IPS-18c (cell line): Measurements from ENCODE around the gene DCTD.
"Not testable (repeated sequence)": the region's sequence is repeated elsewhere in the genome, so short reads cannot be mapped to it uniquely, and the experiment has no call there.

Experiments used
- H3K4me3 ChIP-seq: 2 replicates; pipeline ENCODE4 v1.7.0; 2013; ENCODE audit warnings: low read depth, mild to moderate bottlenecking, low read length, moderate library complexity; ENCODE audit not compliant: insufficient read depth
- H3K9me3 ChIP-seq: one replicate; pipeline ENCODE4 v1.6.1; 2013; ENCODE audit warnings: mild to moderate bottlenecking, low read length, moderate library complexity; ENCODE audit not compliant: control insufficient read depth, insufficient read depth

Gene DCTD

DNA sequence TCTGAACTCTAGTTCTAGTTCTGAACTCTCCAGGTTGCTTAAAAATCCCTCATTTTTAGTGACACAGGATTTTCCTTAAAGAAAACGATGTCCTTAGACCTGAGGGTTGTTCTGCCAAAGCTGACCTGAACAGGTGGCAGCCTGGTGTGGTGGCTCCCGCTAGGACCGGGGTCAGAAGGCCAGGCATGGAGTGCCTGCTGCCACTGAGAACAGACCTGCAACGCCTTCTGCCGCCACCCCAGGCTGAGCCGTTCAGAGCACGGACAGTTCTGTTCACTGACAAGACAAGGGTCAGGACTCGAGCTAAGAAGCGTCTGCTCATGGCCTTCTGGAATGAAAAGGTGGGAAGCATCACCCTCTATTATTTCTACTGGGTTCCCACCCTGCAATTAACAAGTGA is 15.8 kb downstream of the DCTD start:
- H3K9me3 ChIP-seq: no peaks in the 10 kb centered on the region
- H3K4me3 ChIP-seq: no peak overlapping the region

DNA sequence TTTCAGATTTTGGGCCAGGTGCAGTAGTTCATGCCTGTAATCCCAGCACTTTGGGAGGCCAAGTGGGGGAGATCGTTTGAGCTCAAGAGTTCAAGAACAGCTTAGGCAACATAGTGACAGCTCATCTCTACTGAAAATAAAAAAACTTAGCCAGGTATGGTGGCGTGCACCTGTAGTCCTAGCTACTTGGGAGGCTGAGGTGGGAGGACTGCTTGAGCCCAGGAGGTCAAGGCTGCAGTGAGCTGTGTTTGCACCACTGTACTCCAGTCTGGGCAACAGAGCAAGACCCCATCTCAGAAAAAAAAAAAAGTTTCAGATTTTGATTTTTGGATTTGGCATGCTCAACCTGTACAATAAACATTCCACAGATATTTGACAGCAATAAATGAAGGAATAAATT is 17.2 kb downstream of the DCTD start:
- H3K9me3 ChIP-seq, H3K4me3 ChIP-seq: not testable (repeated sequence)

GRCh38 chr4:182898479-182898799 is 18.7 kb downstream of the DCTD start:
- Histone ChIP-seq H3K9me3 (no peaks in the 10 kb centered on the region), H3K4me3 (no peak overlapping the region)

- Histone ChIP-seq H3K4me3 (no peak overlapping the region), H3K9me3 (no peaks in the 10 kb centered on the region)
These were observed 19.3 kb downstream of the DCTD start for GRCh38 chr4:182897601-182898478.

DNA sequence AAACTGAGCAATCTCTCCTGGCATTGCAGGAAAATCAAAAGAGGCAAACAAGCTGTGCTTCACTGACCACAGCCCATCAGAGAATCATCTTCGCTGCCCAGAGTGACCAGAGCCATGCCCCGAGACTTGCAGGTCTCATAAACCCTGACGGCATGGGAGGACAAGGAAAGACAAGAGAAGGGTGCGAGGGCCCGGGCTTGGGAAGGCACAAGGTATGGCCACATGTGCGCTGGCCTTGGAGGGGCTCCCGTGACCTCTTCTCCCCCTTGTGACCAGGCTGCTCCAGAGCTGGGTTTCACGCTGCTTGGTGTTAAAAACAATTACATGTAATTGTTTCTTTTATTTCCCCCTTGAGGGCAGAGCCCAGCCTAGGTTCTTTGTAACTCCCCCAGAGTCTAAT is 20.8 kb downstream of the DCTD start:
- H3K9me3 ChIP-seq: no peaks in the 10 kb centered on the region
- no peak overlapping the region for H3K4me3 ChIP-seq

- H3K4me3 ChIP-seq: no peak overlapping the region
- no peaks in the 10 kb centered on the region for H3K9me3 ChIP-seq
These were observed 21.3 kb downstream of the DCTD start for GRCh38 chr4:182895791-182896292.

DNA sequence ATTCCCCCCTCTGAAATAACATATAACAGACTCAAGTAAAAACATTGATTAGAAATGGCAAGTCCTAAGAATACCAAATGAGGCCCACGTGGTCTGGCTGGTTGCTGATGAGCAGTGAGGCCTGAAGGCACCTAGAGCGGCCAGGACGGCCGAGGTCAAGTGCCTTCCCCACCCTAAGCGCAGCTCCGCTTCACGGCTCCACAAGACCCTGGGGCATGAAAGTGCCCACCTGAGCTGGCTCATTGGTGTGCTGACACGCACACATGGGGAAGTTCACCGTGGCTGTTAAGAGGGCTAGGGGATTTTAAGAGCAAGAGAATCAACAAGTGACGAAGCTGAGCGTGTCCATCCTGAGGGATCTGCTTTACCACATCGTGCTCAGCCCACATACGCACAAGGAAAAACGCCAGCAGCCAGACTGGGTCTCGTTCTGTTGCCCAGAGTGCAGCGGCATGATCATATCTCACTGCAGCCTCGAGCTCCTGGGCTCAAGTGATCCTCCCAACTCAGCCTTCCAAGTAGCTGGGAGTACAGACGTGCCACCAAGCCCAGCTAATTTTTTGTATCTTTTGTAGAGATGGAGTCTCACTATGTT is 22.4 kb downstream of the DCTD start:
- no peak overlapping the region for H3K4me3 ChIP-seq
- H3K9me3 ChIP-seq: no peaks in the 10 kb centered on the region

- no peak overlapping the region for H3K4me3 ChIP-seq
- no peaks in the 10 kb centered on the region for H3K9me3 ChIP-seq
These were observed 23.6 kb downstream of the DCTD start for GRCh38 chr4:182893474-182894080.

DNA sequence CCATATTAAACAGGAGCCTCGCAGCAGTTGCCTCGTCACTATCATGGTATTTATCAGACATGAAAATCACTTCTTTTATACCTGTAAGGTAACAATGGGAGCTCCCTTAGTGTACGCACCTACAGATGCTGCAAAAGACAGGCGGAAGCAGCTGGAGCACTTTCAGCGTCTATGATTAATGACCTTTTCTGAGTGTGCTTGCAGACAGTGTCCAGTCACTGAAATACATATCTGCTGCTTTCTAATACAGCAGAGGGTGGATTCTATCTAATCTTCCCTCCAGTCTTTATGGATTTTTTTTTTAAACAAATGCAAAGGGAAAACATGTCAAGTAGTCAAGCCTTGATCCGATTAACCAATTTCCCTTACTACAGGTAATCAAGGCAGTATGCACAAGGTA is 24.1 kb downstream of the DCTD start:
- no peaks in the 10 kb centered on the region for H3K9me3 ChIP-seq
- H3K4me3 ChIP-seq: no peak overlapping the region

DNA sequence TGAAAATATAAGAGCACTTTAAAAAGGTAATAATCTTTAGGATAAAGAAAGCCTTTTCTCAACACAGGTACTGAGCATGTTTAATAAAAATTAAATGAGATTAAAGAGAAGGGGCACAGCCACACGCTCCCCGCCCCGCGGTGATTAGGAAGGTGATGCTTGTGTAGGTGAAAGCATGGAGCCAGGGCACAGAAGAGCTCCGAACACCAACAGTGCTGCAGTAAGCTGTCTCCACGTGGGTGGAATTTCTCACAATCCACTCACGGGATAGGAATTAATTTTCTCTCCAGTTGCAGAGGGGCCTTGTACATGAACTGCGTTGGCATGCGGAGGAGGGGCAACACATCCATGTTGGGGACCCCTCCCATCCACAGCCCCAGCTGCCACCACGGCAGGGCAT is 27.0 kb downstream of the DCTD start:
- Histone ChIP-seq H3K9me3 (no peaks in the 10 kb centered on the region), H3K4me3 (no peak overlapping the region)

GRCh38 chr4:182888891-182889290 is 28.3 kb downstream of the DCTD start:
- Histone ChIP-seq H3K4me3 (no peak overlapping the region), H3K9me3 (no peaks in the 10 kb centered on the region)

DNA sequence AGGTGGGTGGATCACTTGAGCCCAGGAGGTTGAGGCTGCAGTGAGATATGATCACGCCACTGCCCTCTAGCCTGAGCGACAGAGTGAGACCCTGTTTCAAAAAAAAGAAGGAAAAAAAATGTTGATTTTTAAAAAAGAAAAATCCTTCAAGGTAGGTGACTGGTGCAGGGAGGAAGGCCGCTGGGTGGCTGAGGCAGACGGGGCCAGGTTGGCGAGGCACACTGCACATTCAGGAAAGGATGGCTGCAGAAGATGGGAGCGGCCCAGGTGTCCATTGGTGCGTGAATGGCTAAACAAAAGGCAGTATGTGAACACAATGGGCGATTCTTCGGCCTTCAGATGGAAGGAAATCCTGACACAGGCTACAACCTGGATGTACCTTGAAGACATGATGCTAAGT is 30.4 kb downstream of the DCTD start:
- no peaks in the 10 kb centered on the region for H3K9me3 ChIP-seq

DNA sequence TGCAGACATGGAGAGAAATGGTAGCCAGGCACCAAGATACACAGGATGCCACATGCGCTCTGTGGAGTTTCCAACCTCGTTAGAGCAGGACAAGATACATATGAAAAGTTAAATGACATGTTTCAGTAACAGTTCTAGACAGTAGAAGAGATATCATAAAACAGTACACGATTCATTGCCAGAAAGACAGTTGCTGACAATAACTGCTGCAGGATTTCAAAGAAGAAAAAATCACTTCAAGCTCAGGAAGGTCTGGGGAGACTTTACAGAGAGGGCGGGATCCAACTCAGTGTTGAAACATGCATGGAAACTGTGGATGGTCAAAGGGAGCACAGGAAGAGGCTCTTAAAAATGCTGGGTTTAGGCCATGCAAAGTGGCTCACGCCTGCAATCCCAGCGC is 31.0 kb downstream of the DCTD start:
- Histone ChIP-seq H3K9me3 (no peaks in the 10 kb centered on the region), H3K4me3 (no peak overlapping the region)

More for the DNA sequence above, 30.4 kb downstream of the DCTD start:
- H3K4me3 ChIP-seq: no peak overlapping the region

GRCh38 chr4:182885738-182886077 is 31.5 kb downstream of the DCTD start:
- Histone ChIP-seq H3K9me3 (no peaks in the 10 kb centered on the region), H3K4me3 (no peak overlapping the region)

DNA sequence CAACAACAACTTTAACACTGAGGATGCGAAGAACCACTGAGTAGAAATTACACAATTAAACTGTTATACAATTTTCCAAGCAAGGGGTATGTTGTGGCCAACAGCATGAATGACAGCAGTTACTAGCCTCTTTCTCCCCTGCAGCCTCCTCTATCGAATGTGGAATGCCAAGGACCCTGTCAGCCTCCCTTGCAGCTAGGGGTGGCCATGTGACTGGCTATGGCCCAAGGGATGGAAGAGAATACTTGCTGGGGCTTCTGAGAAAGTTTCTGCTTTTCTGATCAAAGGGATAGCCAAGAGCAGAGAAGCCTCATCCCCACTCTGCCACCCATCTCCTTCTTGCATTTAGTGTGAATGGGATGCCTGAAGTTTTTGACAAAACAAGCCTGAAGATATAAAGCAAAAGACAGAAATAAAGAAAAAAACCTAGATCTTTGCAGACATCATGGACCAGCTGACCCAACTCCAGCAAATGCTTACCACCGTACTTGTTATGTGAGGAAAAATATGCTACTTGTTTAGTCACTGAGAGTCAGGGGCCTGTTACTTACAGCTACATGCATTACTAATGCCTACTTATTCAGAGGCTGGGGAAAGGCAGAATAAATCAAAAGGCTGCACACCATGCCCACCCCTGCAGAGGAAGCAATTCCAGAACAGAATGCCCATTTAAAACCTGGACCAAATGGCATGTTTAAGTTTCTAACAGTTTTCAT is 32.0 kb downstream of the DCTD start:
- Histone ChIP-seq H3K9me3 (no peaks in the 10 kb centered on the region), H3K4me3 (no peak overlapping the region)

DNA sequence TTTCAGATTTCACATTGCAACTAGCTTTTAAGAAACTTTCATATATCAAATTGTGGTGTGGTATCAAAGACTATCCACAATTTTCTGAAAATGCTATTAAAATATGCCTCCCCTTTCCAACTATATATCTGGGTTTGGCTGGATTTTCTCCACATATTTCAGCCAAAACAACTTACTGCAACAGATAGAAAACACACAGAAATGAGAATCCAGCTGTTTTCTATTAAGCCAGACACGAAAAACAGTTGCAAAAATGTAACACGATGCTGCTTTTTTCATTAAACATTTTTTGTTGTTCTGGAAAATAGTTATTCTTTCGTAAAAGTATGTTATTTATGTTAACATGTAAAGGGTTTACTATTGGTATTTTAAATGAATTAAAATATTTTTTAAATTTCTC is 33.1 kb downstream of the DCTD start:
- Histone ChIP-seq H3K9me3 (no peaks in the 10 kb centered on the region), H3K4me3 (no peak overlapping the region)

DNA sequence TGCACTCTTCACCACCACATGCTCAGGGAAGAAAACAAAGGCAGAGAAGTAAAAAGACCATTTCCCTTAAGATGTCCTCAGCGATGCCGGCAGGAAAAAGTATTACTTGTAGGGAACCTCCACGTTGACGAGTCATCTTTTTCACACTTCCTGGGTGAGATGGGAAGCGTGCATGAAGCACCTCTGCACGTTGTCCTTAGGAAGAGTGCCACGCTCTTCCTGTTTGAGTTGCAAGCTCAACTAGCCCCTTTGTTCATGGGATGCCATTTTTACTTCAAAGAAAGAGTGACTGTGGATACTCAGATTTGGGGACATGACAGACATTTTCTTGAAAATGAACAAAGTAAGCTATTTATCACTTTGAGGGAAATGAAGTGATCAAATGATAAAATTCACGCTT is 33.8 kb downstream of the DCTD start:
- Histone ChIP-seq H3K4me3 (no peak overlapping the region), H3K9me3 (no peaks in the 10 kb centered on the region)

DNA sequence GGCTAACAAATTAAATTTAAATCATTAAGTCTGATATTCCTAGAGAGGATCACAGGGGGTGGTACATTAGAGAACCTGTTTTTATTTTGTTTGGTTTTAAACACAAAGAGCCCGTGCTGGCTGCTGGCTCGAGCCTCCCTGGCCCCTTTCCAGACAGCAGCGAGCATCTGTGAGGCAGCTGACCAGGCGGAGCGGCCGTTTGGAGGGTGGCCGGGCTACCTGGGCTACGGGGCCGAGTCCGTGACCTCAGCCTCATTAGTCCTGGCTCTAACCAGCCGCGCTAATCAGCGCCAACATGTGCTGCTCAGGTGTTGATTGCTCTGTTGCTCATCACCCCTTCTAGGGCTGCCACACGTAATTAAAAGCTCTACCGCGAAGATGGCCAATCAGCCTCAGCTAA is 35.3 kb downstream of the DCTD start:
- Histone ChIP-seq H3K9me3 (no peaks in the 10 kb centered on the region), H3K4me3 (no peak overlapping the region)
